Inflammatory macrophage treated with lipopolysaccharide for 1 hour (primary cell): ENCODE measurements around the gene STXBP5L.
"Not testable (repeated sequence)": the region's sequence is repeated elsewhere in the genome, so short reads cannot be mapped to it uniquely, and the experiment has no call there.

Source experiments
- DNase-seq, 2 donors: peaks; one replicate each; pipeline ENCODE4 v3.0.0-alpha.2; 2020 to 2022

STXBP5L gene

GRCh38 chr3:121063628-121064027 is 155.6 kb downstream of the STXBP5L start:
- no peak for DNase-seq

DNA sequence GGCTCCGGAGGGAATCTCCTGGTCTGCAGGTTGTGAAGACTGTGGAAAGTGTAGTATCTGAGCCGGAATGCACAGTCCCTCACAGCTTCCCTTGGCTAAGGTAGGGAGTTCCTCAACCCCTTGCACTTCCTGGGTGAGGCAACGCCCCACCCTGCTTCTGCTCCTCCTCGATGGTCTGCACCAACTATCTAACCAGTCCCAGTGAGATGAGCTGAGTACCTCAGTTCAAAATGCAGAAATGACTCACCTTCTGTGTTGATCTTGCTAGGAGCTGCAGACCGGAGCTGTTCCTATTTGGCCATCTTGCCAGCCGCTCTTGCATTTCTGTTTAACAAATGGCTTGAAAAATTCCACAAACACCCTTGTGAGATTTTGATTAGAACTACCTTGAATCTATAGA is 156.1 kb downstream of the STXBP5L start:
- DNase-seq = no peak

DNA sequence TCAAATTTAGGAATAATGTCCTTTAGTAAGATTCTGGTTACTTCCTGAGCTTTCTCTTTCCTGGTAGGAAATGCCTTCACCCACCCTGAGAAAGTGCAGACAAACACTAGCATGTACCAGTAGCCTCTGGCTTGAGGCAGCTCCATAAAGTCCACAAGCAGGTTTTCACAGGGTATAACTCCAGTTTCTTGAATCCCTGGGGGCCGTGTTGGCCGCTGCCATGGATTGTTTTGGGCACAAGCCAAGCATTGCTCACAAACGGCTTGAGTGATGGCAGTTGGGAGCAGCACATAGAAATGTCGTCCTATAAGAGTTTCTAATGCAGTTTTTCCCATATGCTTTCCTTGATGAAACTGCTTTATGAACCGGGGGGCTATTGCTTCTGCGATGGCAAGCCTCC is 164.1 kb downstream of the STXBP5L start:
- no peak for DNase-seq

DNA sequence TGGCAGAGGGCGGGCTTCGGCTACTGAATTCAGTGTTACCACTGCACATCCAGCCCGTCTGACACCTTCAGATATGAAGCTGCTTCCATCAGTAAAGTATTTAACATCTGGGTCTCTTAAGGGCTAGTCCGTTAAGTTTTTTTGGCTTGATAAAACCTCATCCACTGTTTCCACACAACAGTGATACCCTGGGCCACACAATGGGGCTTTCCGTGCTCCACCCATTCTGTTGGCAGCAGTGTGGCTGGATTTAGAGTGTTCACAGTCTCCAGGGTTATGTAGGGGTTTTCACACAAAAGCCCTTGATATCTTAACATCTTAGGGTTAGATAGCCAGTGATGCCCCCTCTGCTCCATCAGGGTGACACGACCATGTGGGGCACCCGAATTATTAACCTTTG is 165.0 kb downstream of the STXBP5L start:
- no peak for DNase-seq

- DNase-seq = no peak
Measured at GRCh38 chr3:121075191-121075590, 167.2 kb downstream of the STXBP5L start.

GRCh38 chr3:121078378-121079101 is 170.5 kb downstream of the STXBP5L start:
- not testable (repeated sequence) for DNase-seq

GRCh38 chr3:121096953-121097352 is 188.9 kb downstream of the STXBP5L start:
- DNase-seq = no peak

DNA sequence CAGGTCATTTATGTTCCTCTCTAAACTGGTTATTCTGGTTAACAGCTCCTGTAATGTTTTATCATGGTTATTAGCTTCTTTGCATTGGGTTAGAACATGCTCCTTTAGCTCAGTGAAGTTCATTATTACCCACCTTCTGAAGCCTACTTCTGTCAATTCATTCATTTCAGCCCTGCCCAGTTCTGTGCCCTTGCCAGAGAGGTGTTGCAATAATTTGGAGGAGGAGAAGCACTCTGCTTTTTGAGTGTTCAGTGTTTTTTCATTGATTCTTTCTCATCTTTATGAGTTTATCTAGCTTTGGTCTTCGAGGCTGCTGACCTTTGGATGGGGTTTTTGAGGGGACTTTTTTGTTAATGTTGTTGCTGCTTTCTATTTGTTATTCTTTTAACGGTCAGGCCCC is 203.1 kb downstream of the STXBP5L start:
- DNase-seq = not testable (repeated sequence)

DNA sequence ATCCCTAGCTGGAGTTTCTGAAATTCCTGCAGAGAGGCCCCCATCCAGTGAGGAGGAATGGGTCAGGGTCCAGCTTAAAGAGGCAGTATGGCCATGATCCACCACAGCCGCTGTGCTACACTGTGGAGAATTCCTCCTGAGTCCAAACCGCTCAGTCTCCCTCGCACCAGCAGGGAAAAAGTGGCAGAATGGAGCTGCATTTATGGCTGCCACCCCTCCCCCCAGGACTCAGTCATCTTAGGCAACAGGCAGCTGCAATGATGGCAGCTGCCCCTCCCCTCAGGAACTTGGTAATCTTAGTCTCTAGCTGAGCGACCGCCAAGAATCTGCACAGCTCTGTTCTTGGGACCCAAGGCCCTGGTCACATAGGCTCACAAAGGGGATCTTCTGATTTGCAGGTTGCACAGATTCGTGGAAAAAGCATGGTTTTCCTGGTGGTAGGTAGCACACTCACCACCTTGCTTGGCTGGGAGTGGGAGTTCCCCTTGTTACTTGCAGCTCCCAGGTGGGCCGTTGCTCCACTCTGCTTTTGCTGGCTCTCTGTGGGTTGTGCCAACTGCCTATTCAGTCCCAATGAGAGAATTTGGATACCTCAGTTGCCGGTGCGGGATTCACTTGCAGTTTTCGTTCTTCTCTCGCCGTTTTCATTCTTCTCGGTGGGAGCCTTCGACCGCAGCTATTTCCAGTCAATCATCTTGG is 204.1 kb downstream of the STXBP5L start:
- no peak for DNase-seq

GRCh38 chr3:121126033-121126706 is 218.2 kb downstream of the STXBP5L start:
- DNase-seq = no peak

GRCh38 chr3:121126707-121127035 is 218.7 kb downstream of the STXBP5L start:
- no peak for DNase-seq

- no peak for DNase-seq
Measured at GRCh38 chr3:121152573-121152972, 244.6 kb downstream of the STXBP5L start.

- DNase-seq = no peak
Measured at GRCh38 chr3:121153851-121154250, 245.8 kb downstream of the STXBP5L start.

GRCh38 chr3:121155028-121155427 is 247.0 kb downstream of the STXBP5L start:
- no peak for DNase-seq

- no peak for DNase-seq
Measured at GRCh38 chr3:121165397-121165837, 257.4 kb downstream of the STXBP5L start.

GRCh38 chr3:121167374-121168139 is 259.6 kb downstream of the STXBP5L start:
- no peak for DNase-seq

GRCh38 chr3:121175083-121175482 is 267.1 kb downstream of the STXBP5L start:
- no peak for DNase-seq

DNA sequence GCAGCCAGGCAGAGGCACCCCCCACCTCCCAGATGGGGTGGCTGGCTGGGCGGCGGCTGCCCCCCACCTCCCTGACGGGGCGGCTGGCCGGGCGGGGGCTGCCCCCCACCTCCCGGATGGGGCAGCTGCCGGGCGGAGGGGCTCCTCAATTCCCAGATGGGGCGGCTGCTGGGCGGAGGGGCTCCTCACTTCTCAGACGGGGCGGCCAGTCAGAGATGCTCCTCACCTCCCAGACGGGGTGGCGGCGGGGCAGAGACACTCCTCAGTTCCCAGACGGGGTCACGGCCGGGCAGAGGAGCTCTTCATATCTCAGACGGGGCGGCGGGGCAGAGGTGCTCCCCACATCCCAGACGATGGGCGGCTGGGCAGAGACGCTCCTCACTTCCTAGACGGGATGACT is 282.6 kb downstream of the STXBP5L start:
- DNase-seq = not testable (repeated sequence)

GRCh38 chr3:121202573-121202972 is 294.6 kb downstream of the STXBP5L start:
- no peak for DNase-seq

DNA sequence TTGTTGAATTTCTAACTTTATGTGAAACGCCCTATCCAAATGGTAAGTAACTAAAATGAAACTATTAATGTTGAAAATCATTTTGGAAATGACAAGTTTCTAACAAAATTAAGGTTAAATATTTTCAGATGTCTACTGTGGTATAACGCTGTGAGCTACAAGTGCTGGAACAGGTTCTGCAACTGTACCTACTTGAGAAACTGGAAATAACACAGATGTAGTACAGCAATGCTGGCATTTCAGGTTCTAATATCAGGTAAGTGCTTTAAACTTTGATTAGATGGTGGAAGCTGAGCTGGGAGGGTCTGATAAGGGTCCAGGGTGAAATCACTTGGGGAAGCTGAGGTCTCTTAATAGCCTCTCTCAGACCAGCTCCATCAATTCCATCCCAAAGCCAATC is 315.1 kb downstream of the STXBP5L start:
- no peak for DNase-seq

DNA sequence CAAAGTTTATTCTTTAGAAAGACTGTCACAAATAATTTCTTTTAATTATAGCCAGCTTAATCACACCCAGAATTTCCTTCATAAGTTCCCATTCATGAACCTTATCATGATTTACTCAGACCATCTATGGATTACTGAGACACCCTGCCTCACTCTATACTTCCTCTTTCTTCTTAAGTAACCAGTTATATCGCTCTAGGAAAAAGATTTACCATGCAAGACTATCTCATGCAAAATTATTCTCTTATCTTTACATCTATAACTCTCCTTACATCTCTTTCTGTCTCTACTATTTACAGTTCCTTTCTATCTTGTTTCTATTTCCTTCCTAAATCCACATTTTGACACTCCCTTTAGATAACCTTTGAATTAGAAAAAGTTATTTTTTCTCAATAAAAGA is 321.0 kb downstream of the STXBP5L start:
- no peak for DNase-seq

GRCh38 chr3:121230194-121230593 is 322.2 kb downstream of the STXBP5L start:
- not testable (repeated sequence) for DNase-seq

DNA sequence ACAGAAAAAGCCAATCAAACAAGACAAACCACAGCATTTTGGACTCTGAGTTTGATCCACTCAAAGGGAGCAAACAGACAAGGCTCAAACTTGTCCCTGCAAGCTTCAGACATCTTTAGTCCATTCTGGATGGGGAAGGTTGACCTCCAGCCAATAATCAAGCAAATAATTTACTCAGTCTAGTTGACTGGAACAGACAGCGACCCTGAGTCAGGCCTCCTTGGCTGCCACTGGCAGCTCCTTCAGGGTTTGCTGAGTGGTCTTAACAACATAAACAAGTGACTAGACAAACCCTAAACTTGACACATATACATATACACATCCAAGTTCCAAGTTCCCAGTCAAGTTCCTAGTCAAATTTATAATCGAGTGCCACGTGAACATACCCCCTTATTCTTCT is 323.9 kb downstream of the STXBP5L start:
- no peak for DNase-seq
